Left hindlimb (tissue), 1 donor: Measurements from ENCODE around the gene ZBTB40.

ENCODE experiments used
- DNase-seq: peaks from one replicate; pipeline ENCODE4 v3.0.0-alpha.2; 2018

ZBTB40 gene

DNA sequence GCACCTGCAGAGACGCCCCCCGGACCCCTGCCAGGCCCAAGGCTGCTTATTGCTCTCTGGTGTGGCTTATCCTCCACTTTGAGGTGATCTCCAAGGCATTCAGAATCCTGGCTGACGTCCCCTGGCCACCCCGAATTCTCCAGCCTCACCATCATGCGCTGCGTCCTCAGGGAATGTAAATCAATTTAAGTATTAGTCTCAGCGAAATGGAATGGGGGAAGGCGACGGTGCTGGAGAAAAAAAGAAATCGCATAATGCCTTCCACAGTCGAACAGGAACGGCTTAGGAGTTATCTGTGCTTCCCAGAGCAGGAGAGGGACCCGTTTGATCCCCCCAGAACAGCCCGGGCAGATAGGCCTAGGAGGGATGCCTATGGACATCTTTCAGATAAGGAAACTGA lies 114.5 kb downstream of the ZBTB40 start:
- no peak for DNase-seq

DNA sequence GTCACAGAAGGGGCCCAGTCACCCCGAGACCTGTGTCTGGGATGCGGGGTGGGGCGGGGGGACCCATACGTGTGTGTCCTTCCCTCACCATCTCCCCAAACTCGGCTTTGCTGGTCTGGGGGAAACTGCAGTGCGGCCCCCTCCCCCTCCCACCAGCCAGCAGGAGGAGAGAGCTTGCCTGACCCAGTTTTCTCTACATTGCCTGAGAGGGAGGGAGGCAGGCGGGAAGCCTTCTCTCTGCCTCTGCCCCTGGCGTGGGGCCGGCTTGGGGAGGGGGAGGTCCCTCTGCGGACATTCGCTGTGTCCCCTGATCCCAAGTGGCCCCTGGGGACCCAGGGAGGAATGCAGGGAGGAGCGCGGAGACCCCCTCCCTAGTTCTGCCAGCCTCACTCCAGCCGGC lies 115.5 kb downstream of the ZBTB40 start:
- DNase-seq, result no peak

DNA sequence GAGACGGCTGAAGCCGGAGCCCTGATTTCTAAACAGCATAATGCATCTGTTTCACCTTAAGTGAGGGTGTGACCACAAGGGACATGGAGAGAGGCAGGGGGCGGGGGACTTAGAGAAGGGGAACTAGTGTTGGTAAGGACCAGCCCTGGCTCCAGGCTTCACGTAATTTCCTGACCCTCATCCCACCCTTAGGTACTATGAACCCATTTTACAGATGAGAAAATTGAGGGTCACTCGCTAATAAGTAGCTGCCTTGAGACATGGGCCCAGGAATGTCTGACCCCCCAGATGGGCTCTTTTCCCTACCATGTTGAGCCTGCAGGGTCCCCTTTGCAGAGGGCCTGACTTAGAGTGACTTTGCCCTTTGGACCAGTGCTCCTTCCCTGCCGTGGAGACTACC lies 116.3 kb downstream of the ZBTB40 start:
- no peak for DNase-seq

DNA sequence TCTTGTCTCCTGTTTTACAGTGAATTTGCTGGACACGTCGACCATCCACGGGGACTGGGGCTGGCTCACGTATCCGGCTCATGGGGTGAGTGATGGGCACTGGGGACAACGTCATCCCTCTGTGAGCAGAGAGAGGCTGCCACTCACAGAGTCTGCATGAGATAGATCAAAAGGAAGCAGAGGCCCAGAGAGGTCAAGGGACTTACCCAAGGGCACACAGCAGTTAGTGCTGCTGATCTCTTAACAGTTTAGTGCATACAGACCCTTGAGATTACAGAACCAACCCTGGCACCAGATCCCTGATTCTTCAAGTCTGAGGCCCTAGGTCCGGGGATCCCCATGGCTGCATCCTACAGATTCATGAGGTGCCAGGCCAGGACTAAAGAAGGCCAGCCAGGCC lies 117.6 kb downstream of the ZBTB40 start:
- DNase-seq, result no peak

DNA sequence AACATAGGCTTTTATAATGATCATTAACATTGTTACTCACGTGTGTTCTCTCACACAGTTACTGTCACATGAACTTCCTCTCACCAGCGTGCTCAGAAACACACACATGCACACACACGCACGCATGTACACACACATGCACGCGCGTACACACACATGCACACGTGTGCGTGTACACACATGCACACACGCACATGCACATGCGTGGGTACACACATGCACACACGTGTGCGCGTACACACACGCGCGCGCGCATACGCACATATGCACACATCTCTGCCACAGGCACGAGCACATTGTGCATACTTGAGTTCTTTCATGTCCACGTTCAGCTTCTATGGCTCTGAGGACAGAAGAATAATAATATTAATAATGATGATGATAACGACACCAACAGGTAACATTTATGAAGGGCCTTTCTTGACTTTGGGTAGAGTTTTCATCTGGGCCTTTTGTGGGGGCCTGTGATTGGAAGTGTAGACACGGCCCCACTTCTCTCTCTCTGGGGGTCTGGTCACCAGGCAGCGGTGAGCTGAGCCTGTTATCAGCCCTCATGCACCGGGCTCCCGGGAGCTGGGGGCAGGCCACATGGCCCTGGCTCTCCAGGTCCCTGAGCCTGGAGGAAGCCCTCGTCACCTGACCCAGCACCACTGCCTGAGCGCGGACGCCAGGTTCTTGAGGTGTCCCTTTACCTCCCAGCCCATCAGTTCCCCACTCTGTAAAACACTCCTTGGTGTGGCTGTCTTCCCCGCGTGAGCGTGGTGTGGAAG lies 118.7 kb downstream of the ZBTB40 start:
- DNase-seq, result no peak

DNA sequence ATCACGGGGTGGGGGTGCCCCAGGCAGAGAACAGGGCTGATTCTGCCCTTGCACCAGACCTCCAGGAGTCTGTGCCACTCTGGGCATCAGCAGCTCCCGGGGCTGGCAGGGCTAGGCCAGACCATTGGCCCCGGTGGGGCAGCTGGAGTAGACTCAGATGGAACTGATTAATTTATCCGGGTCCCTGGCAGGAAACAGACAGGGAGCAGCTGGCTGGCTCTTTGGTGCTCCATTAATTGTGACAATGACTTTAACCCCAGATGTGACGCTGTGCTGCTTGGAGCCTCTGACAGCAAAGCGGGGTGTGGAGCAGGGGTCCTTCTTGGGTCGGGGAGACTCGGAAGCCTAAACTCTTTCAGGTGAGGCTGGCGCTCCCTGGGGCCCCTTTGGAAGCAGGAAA lies 121.2 kb downstream of the ZBTB40 start:
- peak; percentile 43 for DNase-seq

DNA sequence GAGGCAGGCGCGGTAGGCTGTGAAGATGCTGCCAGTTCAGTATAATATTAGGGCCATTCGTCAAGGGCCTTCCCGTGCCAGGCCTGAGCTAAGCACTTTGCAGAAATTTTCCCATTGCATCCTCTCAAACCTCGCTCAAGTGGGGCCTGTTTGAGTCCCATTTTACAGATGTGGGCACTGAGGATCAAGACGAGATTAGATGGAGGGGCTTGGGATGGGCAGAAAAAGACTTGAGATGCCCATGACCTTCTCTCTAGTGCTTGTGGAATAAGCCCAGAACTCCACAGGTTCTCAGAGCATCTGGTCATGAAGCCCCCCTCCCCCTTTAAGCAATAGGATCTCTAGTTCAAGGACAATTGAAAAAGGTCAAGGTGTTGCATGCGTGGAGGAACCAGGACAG lies 121.6 kb downstream of the ZBTB40 start:
- no peak for DNase-seq

DNA sequence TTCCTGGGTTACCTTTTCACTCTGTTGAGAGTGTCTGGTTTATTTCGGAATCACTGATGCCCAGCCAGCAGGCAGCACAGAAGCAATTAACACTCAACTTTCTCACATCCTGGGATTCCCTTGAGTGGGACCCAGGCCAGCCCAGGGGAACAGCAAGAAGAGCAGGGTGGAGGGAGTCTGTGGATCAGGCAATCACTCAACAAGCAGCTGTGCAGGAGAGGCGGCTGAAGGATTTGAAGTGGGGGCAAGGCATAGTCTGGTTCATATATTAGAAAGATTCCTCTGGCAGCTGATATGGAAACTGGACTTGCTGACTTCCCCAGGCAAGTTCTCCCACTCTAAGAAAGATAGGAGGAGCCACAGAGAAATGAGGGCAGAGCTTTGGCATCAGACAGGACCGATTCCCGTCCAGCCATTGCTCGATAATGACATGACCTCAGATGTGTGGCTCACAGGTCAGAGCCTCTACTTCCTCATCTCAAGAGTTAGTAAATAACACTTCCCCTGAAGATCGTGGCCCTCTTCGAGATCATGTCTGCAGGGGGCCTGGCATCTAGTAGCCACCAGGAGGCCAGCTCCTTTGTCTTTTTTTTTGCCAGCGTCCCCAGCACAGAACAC lies 124.0 kb downstream of the ZBTB40 start:
- DNase-seq, result no peak

DNA sequence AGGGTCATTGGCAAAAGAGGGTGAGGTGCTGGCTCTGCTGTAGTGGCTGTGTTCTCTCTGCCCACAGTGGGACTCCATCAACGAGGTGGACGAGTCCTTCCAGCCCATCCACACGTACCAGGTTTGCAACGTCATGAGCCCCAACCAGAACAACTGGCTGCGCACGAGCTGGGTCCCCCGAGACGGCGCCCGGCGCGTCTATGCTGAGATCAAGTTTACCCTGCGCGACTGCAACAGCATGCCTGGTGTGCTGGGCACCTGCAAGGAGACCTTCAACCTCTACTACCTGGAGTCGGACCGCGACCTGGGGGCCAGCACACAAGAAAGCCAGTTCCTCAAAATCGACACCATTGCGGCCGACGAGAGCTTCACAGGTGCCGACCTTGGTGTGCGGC lies 124.5 kb downstream of the ZBTB40 start:
- no peak for DNase-seq

DNA sequence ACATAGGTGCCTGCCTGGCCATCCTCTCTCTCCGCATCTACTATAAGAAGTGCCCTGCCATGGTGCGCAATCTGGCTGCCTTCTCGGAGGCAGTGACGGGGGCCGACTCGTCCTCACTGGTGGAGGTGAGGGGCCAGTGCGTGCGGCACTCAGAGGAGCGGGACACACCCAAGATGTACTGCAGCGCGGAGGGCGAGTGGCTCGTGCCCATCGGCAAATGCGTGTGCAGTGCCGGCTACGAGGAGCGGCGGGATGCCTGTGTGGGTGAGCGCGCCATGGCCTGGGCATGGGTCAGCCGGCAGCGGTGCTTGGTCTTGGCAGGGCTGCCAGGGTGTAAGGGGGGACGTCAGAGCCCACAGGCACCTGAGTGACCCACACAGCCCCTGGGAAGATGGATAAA lies 125.0 kb downstream of the ZBTB40 start:
- no peak for DNase-seq

DNA sequence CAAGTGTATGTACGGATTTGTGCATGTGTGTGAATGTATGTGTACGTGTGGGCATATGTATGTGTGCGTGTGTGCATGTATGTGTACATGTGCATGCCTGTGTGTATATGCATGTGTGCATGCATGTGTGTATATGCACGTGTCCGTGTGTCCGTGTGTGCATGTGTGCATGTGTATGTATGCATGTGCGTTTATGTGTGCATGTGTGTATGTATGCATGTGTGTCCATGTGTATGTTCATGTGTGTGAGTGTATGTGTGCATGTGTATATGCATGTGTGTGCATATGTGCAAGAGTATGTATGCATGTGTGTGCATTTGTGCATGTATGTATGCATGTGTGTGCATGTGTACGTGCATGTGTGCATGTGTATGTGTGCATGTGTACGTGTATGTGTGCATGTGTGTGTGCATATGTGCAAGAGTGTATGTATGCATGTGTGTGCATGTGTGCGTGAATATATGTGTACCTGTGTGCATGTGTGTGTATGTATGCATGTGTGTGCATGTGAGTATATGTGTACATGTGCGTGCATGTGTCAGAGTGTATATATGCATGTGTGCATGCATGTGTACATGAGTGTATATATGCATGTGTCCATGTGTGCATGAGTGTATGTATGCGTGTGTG lies 127.2 kb downstream of the ZBTB40 start:
- no peak for DNase-seq

DNA sequence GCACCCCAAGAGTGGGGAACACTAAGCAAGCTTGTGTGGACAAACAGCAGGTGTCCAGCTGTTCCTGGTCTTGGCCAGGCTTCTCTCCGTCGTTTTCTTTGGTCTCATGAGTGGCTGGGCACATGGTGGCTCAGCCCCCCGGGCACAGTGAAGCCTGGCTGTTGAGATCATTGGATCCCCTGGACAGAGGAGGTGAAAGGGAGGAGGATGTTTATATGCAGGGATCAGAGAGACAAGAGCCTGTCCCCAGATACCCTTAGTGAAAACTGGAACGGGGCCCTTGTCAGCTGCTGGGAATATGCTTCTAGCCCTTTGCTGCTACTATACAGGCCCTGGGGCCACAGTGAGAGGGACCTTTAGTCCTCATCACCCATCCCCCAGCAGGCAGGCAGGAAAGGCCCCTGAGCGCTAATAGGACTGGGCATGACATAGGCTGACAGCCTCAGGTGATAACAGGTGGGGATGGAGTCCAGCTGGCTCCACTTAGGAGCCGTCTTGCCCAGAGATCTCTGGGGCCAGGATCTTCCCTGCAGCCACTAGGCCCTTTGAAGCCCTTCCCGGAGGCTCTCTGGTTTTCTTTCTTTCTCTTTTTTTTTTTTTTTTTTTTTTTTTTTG lies 128.0 kb downstream of the ZBTB40 start:
- DNase-seq, result no peak
